HG03045 (cell line): Measurements from ENCODE around the gene KLRC2.
"Not testable (repeated sequence)": the region's sequence is repeated elsewhere in the genome, so short reads cannot be mapped to it uniquely, and the experiment has no call there.

Experiments
- ATAC-seq: cut with Tn5 transposase; IDR thresholded peaks from one replicate; pipeline ENCODE4 v1.9.1; 2021; ENCODE audit warnings: mild to moderate bottlenecking, moderate library complexity; ENCODE audit not compliant: unreplicated experiment

The KLRC2 gene

DNA sequence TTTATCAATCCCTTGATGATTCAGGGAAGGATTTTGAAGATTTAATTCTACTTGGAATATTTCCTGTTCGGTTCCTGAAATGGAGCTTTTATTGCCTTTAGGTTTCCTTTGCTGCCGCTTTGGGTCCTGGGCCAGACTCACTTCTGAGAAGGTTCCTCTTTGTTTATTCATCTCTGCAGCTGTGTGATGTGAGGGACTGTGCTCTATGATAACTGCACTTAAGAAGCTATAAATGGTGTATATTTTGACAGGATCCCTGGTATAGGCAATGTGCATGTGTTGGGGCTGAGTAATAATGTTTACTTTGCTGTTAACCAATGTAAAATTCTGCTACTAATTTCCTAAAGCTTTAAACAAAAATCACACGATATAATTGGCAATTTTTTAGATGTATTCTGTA is at the start of gene KLRC2:
Gene KLRC2, minus strand, starts transcription at position 195 of the 400 bp plus-strand sequence. Its CDS starts 24 bp downstream, at position 171.
- ATAC-seq = not testable (repeated sequence)

- not testable (repeated sequence) for ATAC-seq
Observed at GRCh38 chr12:10481901-10482300, 46.1 kb upstream of the KLRC2 start.

DNA sequence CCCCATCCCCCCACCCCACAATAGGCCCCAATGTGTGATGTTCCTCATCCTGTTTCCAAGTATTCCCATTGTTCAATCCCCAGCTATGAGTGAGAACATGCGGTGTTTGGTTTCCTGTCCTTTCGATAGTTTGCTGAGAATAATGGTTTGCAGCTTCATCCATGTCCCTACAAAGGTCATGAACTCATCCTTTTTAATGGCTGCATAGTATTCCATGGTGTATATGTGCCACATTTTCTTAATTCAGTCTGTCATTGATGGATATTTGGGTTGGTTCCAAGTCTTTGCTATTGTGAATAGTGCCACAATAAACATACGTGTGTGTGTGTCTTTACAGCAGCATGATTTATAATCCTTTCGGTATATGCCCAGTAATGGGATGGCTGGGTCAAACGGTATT is 37.0 kb upstream of the KLRC2 start:
- ATAC-seq = not testable (repeated sequence)

DNA sequence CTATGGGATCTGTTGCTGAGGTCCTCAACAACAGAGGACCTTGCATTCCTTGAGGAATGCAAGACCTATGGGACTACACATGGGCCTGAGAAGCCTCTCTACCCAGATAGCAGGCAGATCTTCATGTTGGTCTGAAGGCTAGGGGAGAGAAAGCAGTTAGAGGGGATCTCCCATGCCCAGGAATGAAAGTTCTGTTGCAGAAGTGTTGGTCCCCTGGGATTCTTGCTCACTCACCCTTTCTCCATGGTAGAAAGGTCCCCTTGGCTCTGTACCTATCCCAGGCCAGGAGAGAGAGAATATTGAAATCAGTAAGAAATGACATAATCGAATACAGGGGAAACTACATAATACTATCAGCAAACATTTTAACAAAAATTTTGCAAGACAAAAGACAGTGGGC is 33.9 kb upstream of the KLRC2 start:
- no peak for ATAC-seq

- no peak for ATAC-seq
Observed at GRCh38 chr12:10466311-10466710, 30.5 kb upstream of the KLRC2 start.

DNA sequence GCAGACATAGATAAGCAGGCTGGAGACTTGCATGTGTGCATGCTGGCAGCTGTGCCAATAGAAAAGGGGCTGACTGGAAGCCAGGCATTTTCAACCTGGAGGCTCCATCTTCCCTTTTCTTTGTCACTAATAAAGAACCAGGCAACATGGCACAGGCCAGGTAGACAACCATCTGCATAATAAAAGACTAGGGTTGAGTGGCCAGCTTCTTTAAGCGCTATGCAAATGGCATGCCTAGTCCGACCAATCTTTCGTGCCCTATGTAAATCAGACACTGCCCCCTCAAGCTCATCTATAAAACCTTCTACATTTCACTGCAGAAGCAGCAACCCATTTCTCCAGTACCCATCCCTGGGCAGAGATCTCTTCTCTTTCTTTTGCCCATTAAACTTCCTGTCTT is 21.9 kb upstream of the KLRC2 start:
- no peak for ATAC-seq

DNA sequence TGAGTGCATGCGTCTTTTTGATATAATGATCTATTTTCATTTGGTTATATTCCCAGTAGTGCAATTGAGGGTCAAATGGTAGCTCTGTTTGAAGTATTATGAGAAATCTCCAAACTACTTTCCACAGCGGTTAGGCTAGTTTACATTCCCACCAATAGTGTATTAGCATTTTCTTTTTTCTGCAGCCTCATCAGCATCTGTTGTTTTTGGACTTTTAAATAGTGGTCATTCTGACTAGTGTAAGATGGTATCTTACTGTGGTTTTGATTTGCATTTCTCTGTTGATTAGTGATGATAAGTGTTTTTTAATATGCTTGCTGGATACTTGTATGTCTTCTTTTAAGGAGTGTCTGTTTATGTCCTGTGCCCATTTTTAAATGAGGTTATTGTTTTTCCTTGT is 21.0 kb upstream of the KLRC2 start:
- ATAC-seq = no peak

DNA sequence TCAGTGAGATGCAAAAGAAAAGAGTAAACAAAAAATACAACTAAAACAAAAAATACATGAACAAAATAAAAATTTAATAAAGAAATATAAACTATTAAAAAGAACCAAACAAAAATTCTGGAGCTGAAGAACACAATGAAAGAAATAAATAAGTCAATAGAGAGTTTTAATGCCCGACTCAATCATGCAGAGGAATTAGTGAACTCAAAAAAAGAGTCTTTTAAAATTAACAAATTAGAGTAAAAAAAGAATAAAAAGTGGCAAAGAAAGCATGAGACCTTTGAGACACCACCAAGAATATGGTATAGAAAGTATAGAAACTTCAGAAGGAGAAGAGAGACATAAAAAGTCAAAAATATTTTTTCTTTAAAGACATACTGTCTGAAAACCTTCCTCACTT is 20.0 kb upstream of the KLRC2 start:
- ATAC-seq = no peak

- no peak for ATAC-seq
Observed at GRCh38 chr12:10454531-10454930, 18.7 kb upstream of the KLRC2 start.

DNA sequence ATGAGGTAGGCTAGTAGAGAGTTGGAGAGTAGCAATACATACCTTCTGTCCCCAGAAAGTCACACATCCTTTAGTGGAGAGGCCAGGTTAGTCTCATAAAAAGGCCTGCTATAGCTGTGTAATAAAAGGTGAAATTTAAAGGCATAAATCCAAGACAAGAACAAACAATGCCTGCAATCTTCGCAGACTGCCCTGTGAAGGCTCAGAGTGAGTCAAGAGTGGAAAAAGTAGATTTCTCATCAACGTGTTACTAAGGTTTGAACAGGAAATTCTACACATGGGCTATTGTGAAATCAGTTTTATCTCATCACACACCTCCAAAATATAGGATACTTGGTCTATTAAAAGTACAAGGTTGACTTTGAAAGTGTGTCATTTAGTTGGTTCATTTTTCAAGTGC is 17.3 kb upstream of the KLRC2 start, which contains the start of gene KLRC1:
Gene KLRC1, minus strand, starts transcription at position 222 of the 400 bp plus-strand sequence. CDS start 2,221 bp downstream, outside the sequence.
- ATAC-seq = no peak

- no peak for ATAC-seq
Observed at GRCh38 chr12:10448236-10448635, 12.4 kb upstream of the KLRC2 start.

DNA sequence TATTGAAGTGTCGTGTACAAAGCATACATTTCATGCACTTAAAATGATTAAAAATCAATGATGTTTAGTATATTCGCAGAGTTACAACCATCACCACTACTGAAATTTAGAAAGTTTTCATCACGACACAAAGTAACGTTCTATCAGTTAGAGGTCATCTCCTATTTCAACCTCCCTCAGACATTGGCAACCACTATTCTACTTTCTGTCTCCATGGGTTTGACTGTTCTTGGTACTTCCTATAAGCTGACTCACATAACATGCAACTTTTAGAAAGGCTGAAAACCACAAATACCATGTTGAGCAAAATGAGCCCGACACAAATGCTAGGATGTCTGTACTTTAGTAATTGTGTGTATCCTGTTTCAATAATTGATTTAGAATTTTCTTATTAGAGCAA is 10.2 kb upstream of the KLRC2 start:
- not testable (repeated sequence) for ATAC-seq

- ATAC-seq = not testable (repeated sequence)
Observed at GRCh38 chr12:10441144-10441543, 5.3 kb upstream of the KLRC2 start.

DNA sequence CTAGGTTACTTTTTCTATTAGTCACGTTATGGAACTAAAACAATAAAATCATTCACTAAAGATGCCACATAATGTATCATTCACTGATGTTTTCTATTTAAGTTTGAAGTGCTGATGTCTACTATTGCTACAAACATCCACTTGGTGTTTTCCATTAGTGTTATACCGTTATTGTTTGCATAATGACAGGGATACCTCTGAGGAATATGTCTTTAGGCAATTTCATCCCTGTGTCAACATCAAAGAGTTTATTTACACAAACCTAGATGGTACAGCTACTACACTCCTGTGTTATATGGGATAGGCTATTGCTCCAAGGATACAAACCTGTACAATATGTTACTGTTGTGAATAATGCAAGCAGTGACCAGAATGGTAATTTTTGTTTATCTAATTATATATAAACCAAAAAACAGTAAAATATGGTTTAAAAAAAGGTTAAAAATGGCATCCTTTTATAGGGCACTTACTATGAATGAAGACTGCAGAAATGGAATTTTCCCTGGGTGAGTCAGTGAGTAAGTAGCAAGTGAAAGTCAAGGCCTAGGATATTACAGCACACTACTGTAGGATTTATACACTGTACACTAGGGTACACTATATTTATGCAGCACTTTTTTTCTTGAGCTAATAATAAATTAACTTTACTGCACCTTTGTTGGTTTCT is 3.9 kb upstream of the KLRC2 start:
- not testable (repeated sequence) for ATAC-seq

DNA sequence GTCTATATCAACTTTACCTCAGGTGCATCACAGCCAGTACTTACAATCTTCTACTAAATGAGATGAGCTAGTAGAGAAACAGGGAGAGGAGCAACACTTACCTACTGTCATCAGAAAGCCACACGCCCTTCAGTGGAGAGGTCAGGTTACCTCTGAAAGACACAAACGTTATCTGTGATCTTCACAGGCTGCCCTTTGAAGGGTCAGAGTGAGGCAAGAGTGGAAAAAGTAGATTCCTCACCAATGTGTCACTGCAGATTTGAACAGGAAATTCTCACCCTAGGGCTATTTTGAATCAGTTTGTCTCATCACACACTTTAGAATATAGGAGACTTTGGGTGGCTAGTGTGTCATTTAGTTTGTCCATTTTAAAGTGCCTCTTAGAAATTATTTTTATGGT is 1.8 kb upstream of the KLRC2 start:
- ATAC-seq = not testable (repeated sequence)

GRCh38 chr12:10430623-10431022 is 5.2 kb downstream of the KLRC2 start:
- not testable (repeated sequence) for ATAC-seq

DNA sequence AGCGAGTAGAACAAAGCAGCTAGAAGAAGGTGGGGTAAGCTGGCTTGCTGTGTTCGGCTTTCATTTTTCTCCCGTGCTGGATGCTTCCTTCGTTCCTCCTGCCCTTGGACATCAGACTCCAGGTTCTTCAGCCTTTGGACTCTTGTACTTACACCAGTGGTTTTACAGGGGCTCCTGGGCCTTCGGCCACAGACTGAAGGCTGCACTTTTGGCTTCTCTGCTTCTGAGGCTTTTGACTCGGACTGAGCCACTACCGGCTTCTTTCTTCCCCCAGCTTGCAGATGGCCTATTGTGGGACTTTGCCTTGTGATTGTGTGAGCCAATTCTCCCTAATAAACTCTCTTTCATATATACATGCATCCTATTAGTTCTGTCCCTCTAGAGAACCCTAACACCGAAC is 9.9 kb downstream of the KLRC2 start:
- ATAC-seq = not testable (repeated sequence)

DNA sequence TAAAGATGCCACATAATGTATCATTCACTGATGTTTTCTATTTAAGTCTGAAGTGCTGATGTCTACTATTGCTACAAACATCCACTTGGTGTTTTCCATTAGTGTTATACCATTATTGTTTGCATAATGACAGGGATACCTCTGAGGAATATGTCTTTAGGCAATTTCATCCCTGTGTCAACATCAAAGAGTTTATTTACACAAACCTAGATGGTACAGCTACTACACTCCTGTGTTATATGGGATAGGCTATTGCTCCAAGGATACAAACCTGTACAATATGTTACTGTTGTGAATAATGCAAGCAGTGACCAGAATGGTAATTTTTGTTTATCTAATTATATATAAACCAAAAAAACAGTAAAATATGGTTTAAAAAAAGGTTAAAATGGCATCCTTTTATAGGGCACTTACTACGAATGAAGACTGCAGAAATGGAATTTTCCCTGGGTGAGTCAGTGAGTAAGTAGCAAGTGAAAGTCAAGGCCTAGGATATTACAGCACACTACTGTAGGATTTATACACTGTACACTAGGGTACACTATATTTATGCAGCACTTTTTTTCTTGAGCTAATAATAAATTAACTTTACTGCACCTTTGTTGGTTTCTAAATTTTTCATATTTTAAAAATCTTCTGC is 11.4 kb downstream of the KLRC2 start:
- ATAC-seq = not testable (repeated sequence)

- not testable (repeated sequence) for ATAC-seq
Observed at GRCh38 chr12:10422159-10422558, 13.7 kb downstream of the KLRC2 start.

GRCh38 chr12:10420334-10420733 is 15.5 kb downstream of the KLRC2 start, which contains the start of gene KLRC3:
TSS of gene KLRC3 (minus strand) at chr12:10420595. CDS start at chr12:10420550, 45 bp downstream.
- ATAC-seq = not testable (repeated sequence)

DNA sequence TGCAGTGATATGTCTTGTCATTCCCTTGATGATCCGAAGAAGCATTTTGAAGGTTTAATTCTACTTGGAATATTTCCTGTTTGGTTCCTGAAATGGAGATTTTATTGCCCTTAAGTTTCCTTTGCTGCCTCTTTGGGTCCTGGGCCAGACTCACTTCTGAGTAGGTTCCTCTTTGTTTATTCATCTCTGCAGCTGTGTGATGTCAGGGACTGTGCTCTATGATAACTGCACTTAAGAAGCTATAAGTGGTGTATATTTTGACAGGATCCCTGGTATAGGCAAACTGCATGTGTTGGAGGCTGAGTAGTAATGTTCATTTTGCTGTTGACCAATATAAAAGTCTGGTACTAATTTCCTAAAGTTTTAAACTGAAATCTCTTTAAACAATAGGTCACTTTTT is 26.4 kb downstream of the KLRC2 start, which contains the start of gene KLRC4:
Gene KLRC4, minus strand, starts transcription at position 366 of the 400 bp plus-strand sequence. Its CDS starts 182 bp downstream, at position 184.
- no peak for ATAC-seq

DNA sequence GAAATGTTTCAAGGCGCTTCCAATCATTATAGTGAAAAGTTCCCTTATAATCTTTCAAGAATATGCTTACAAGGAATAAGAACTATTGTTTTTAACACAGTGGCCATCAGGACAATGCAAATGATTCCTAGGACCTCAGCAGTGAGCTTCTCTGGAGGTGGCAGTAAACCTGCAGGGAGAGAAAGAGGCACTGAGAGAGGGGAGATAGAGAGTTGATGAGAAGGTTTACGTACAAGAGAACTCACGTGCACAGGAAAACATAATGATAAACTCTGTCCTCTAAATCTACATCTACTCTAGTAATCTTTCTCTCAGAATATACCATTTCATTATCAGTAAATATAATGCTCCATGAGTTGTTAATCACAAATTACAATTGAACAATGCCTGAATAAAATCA is 27.0 kb downstream of the KLRC2 start:
- no peak for ATAC-seq
